Duodenal mucosa (tissue), 2 donors: ENCODE data around the gene ENAH.

ENCODE experiments used
- H3K27ac ChIP-seq: one replicate; pipeline ENCODE4 v1.7.0; 2013; ENCODE audit warnings: low read depth, low read length
- H3K27me3 ChIP-seq, 2 donors: one replicate each; pipeline ENCODE4 v1.7.0; 2013; ENCODE audit warnings: low read length in 2 of 2, control low read depth in 1 of 2; ENCODE audit not compliant: insufficient read depth in 2 of 2, control insufficient read depth in 1 of 2
- H3K36me3 ChIP-seq, 2 donors: one replicate each; pipeline ENCODE4 v1.7.0; 2013; ENCODE audit warnings: low read length in 2 of 2, control low read depth in 1 of 2; ENCODE audit not compliant: insufficient read depth in 2 of 2, control insufficient read depth in 1 of 2
- H3K4me1 ChIP-seq, 2 donors: one replicate each; pipeline ENCODE4 v1.7.0; 2013; ENCODE audit warnings: low read length in 2 of 2, control low read depth in 1 of 2; ENCODE audit not compliant: insufficient read depth in 2 of 2, control insufficient read depth in 1 of 2
- H3K4me3 ChIP-seq, 2 donors: one replicate each; pipeline ENCODE4 v1.7.0; 2013; ENCODE audit warnings: low read length in 2 of 2, low read depth in 1 of 2
- H3K9ac ChIP-seq, 2 donors: one replicate each; pipeline ENCODE4 v1.7.0; 2013; ENCODE audit warnings: low read length in 2 of 2, low read depth in 1 of 2
- H3K9me3 ChIP-seq, 2 donors: one replicate each; pipeline ENCODE4 v1.7.0; 2013; ENCODE audit warnings: low read length in 2 of 2, control low read depth in 1 of 2; ENCODE audit not compliant: control insufficient read depth in 1 of 2

ENAH gene

DNA sequence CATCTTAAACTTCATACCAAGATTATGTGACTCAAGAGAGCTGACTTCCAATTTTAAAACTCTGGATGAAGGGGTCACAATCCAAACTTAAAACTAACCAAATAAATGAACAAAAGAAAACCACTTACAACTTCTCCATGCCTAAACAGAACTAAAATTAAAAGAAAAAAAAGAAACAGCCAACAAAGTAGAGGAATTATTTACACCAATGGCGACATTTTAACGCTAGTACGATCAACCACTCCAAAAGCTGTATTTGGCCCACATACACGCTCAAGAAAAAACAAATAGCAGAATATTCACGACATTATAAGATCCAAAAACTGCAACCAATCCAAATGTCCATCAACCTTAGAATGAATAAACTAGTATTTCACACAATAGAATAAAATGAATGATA, 42.4 kb downstream of the ENAH start:
- Histone ChIP-seq H3K36me3 (no peaks in the 10 kb centered on the region), H3K9ac (no peak overlapping the region), H3K27me3 (no peaks in the 10 kb centered on the region), H3K4me1 (peaks cover 0 to 3% of the 10 kb centered on the region in 2 donors), H3K27ac (no peak overlapping the region), H3K4me3 (no peak overlapping the region), H3K9me3 (no peaks in the 10 kb centered on the region)

DNA sequence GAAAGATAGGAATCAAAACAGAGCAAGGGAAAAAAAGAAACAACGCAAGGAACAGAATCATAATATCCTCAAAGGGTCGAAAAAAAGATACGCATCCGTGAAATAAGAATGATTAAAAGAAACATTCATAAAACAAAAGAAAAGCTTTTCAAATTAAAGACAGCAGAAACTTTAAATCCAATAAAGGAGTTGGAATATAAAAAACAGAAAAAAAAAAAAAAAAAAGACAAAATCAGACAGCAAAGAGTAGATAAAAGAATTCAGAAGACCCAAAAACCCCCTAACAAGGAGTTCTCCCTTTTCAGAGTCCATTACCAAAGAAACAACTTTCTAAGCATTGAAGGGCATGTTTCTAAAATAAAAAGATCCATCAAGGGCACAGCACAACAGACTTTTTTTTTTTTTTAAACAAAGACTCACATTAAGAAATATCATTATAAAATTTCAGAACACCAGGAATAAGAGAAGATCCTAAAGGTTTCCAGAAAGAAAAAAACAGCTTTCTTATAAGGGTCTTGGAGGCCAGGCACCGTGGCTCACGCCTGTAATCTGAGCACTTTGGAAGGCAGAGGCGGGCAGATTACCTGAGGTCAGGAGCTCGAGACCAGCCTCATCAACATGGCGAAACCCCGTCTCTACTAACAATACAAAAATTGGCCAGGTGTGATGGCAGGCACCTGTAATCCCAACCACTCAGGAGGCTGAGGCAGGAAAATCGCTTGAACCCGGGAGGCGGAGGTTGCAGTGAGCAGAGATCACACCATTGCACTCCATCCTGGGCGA, 44.7 kb downstream of the ENAH start:
- H3K27ac ChIP-seq: no peak overlapping the region
- no peak overlapping the region for H3K9ac ChIP-seq
- H3K36me3 ChIP-seq: no peaks in the 10 kb centered on the region
- H3K4me3 ChIP-seq: no peak overlapping the region
- no peaks in the 10 kb centered on the region for H3K27me3 ChIP-seq
- peaks cover 0 to 17% of the 10 kb centered on the region in 2 donors for H3K4me1 ChIP-seq
- H3K9me3 ChIP-seq: no peaks in the 10 kb centered on the region

DNA sequence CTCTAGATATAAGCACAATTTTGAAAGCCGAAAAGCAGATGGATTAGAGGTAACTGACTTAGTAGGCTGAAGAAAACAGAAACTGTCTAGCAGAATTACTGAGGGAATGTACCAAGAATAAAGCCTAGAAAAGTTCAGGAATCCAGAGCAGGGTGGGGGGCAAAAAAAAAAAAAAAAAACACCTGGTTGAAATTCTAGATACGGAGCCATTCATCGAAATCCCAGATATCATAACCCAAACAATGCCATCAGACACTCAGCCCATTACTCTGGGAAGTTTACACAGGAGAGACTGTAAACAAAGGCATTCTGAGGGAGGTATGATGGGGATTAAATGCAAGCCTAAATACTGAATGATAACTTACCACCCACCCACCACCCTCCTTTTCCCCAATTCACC, 45.6 kb downstream of the ENAH start:
- Histone ChIP-seq H3K27me3 (no peaks in the 10 kb centered on the region), H3K27ac (no peak overlapping the region), H3K9ac (no peak overlapping the region), H3K9me3 (no peaks in the 10 kb centered on the region), H3K36me3 (no peaks in the 10 kb centered on the region), H3K4me3 (no peak overlapping the region), H3K4me1 (peaks cover 0 to 22% of the 10 kb centered on the region in 2 donors)

DNA sequence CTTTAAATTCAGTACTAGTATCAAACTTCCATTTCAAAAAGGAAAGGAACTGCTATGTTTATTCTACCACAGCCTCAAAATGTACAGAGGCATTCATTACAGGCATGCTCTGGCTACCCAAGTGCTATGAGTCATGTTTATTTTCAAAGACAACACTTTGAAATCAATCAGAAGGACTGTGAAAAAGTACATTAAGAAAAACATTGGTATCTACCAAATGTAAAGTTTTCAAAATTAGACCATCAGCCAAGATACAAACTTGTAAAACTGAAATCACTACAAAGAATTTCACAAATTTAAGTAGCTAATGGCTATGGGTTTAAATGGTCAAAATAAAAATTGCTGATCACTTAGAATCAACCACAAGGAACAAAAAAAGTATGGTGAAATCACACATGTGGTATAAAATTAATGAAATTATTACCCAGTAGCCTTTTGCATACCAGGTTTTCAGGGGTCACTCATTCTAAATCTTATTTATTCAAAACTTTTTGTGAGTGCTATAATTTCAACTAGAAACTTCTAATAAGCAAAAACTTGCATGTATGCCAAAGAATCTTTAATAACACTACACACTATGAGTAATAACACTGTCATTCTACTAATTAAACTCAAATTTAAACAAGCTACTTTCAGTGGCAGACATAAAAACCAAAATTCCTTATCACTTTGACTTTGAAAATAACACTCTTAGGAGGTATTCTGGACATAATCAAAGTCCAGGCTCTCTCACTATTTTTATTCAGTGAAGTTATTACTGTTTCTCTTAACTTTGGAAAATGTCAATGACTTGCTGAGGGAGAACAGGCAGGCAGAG, 49.2 kb downstream of the ENAH start:
- H3K4me1 ChIP-seq: peaks cover 0 to 22% of the 10 kb centered on the region in 2 donors
- H3K27me3 ChIP-seq: no peaks in the 10 kb centered on the region
- H3K9ac ChIP-seq: no peak overlapping the region
- H3K9me3 ChIP-seq: no peaks in the 10 kb centered on the region
- no peaks in the 10 kb centered on the region for H3K36me3 ChIP-seq
- H3K27ac ChIP-seq: no peak overlapping the region
- H3K4me3 ChIP-seq: no peak overlapping the region

DNA sequence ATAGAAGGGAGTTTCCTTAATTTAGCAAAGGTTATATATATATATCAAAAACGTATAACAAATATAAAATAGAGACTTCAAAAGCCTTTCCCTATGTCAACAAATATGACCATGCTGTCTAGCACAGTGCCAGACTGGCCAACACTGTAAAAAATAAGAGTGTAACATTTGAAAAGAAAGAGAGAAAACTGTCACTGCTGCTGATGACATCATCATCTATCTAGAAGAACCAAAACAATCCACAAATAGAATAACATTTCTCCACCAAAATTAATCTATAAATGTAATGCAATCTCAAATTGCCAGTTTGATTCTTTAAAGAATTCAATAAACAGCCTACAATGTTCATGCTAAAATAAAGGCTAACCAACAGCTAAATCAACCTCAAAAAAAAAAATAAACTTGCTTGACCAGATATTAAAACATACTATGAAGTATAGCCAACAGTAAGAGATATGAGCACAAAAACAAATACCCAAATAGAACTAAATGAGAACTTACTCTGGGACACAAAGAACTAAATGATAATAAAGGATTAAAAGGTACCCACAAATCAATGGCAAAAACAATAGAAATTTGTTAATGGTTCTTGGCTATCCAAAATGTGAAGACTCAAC, 50.2 kb downstream of the ENAH start:
- Histone ChIP-seq H3K27me3 (no peaks in the 10 kb centered on the region), H3K9me3 (no peaks in the 10 kb centered on the region), H3K36me3 (no peaks in the 10 kb centered on the region), H3K9ac (no peak overlapping the region), H3K4me3 (no peak overlapping the region), H3K27ac (no peak overlapping the region), H3K4me1 (peaks cover 0 to 22% of the 10 kb centered on the region in 2 donors)

DNA sequence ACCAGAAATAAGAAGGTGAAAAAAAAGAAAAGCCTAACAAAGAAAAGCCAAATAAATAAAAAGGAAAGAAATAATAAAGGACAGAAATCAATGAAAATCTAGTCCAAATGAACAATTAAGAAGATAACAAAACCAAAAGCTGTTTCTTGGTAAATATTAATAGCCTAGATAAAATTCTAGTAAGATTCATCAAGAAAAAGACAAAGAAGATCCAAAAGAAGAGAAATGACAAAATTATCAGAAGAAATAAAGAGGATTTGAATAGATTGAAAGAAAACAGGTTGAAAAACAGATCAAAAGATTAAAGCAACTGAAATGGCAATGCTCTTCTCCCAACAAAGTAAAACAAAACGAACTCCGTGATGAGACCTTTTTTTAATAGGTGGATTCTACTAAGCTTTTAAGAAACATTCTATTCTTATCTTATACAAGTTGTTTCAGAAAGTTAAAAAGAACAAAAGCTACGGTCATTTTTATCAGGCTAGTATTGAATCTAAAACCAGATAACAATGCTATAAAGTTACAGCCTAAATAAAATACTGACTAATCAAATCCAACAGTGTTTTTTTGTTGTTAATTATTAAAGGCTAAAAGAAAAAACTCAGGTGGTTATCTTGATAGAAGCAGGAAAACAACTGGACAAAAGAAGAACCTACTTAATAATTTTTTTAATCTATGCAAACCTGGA, 50.9 kb downstream of the ENAH start:
- no peak overlapping the region for H3K9ac ChIP-seq
- peak overlapping the region in 1 of 2 donors; percentile 40 for H3K4me3 ChIP-seq
- no peaks in the 10 kb centered on the region for H3K27me3 ChIP-seq
- no peaks in the 10 kb centered on the region for H3K9me3 ChIP-seq
- no peaks in the 10 kb centered on the region for H3K36me3 ChIP-seq
- H3K4me1 ChIP-seq: peaks cover 0 to 20% of the 10 kb centered on the region in 2 donors
- no peak overlapping the region for H3K27ac ChIP-seq

DNA sequence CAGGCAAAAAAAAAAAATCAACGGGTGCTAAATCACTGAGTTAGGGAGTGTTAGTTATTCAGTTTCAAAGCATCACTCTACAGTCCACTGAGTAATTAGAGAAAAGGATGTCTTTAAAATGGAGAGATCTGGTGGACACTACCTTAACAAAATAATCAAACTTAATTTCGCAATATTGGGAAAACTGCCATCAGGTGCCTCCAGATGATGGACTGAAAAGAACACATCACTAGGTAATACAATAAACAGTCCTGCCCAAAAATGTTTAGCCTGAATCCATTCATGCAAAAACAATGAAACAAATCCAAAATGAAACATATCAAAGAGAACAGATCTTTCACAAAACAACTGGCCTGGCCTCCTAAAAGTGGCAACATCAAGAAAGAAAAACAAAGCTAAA, 54.1 kb downstream of the ENAH start:
- Histone ChIP-seq H3K27ac (no peak overlapping the region), H3K36me3 (no peaks in the 10 kb centered on the region), H3K27me3 (no peaks in the 10 kb centered on the region), H3K9ac (no peak overlapping the region), H3K4me1 (peaks cover 0 to 10% of the 10 kb centered on the region in 2 donors), H3K9me3 (no peaks in the 10 kb centered on the region), H3K4me3 (no peak overlapping the region)

DNA sequence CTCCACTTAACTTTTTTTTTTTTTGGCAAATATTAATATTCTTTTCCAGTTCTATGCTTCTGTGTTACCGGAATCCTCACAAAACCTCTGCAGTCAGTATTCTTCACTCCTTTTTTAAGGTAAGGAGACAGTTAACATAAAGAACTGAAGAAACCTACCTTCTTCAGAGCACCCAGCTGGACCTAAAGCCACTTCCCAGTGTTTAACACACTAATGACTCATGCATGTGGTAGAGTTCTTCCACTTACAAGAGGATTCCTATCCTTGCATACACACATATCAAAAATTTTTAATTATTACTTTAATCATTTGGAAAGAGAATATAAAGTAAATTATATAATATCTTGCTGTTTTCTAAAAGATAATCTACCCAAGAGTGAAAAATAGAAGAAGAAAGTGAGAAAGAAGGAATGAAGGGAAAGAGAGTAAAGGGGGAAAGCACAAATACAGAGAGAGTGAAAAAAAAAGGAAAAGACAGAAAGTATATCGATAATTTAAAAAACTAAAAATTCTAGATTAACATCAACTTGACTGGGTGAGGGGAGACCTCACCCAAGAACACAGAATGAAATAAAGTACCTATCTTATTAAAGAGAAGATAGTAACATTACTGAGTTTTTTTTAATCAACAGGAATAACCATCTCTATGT, 54.9 kb downstream of the ENAH start:
- Histone ChIP-seq H3K4me3 (no peak overlapping the region), H3K27me3 (no peaks in the 10 kb centered on the region), H3K9me3 (no peaks in the 10 kb centered on the region), H3K9ac (no peak overlapping the region), H3K36me3 (no peaks in the 10 kb centered on the region), H3K27ac (no peak overlapping the region), H3K4me1 (peaks cover 0 to 5% of the 10 kb centered on the region in 2 donors)

DNA sequence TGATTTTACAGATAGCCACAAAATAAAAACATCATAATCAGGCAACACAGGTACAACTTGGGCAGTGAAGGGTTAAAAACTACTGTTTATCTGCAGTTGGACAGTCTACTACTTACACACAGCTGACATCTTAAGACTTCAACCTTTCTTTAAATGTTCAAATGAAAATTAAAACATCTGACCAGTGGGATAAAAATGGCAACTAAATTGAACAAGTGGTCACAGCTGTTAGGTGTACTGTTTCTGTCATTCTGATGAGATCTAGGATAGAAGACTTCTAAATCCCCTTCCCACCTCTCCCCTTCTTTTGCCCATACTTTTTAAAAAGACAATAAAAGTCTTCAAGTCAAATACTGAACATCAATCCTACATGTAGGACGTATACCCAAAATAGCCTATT, 56.2 kb downstream of the ENAH start:
- no peak overlapping the region for H3K27ac ChIP-seq
- no peaks in the 10 kb centered on the region for H3K27me3 ChIP-seq
- H3K36me3 ChIP-seq: no peaks in the 10 kb centered on the region
- no peak overlapping the region for H3K4me3 ChIP-seq
- H3K9me3 ChIP-seq: no peaks in the 10 kb centered on the region
- H3K4me1 ChIP-seq: no peaks in the 10 kb centered on the region
- H3K9ac ChIP-seq: no peak overlapping the region
